ENCODE data around the gene SLC2A13.
"Not testable (repeated sequence)": the region's sequence is repeated elsewhere in the genome, so short reads cannot be mapped to it uniquely, and the experiment has no call there.

Gene SLC2A13

GRCh38 chr12:39868328-39868725, 237.6 kb downstream of the SLC2A13 start:
- no peak for DNase-seq (ENCODE audit: low read depth)

GRCh38 chr12:39867631-39868327, 238.1 kb downstream of the SLC2A13 start:
- DNase-seq (ENCODE audit: low read depth) = no peak

GRCh38 chr12:39866135-39866534, 239.7 kb downstream of the SLC2A13 start:
- DNase-seq (ENCODE audit: low read depth) = no peak

- no peak for DNase-seq (ENCODE audit: low read depth)
Observed at GRCh38 chr12:39860695-39861094, 245.2 kb downstream of the SLC2A13 start.

GRCh38 chr12:39853003-39853402, 252.9 kb downstream of the SLC2A13 start:
- no peak for DNase-seq (ENCODE audit: low read depth)

- no peak for DNase-seq (ENCODE audit: low read depth)
Observed at GRCh38 chr12:39852346-39852745, 253.5 kb downstream of the SLC2A13 start.

GRCh38 chr12:39848218-39848617, 257.7 kb downstream of the SLC2A13 start:
- DNase-seq (ENCODE audit: low read depth) = not testable (repeated sequence)

- DNase-seq (ENCODE audit: low read depth) = peak; percentile 41
Observed at GRCh38 chr12:39846971-39847650, 258.8 kb downstream of the SLC2A13 start.

- DNase-seq (ENCODE audit: low read depth) = no peak
Observed at GRCh38 chr12:39846304-39846703, 259.6 kb downstream of the SLC2A13 start.

GRCh38 chr12:39840422-39840821, 265.5 kb downstream of the SLC2A13 start:
- no peak for DNase-seq (ENCODE audit: low read depth)

GRCh38 chr12:39839072-39839471, 266.8 kb downstream of the SLC2A13 start:
- no peak for DNase-seq (ENCODE audit: low read depth)

GRCh38 chr12:39835517-39836489, 270.1 kb downstream of the SLC2A13 start:
- DNase-seq (ENCODE audit: low read depth) = no peak

- DNase-seq (ENCODE audit: low read depth) = peak; percentile 6
Observed at GRCh38 chr12:39831587-39832315, 274.1 kb downstream of the SLC2A13 start.

GRCh38 chr12:39830852-39831520, 274.9 kb downstream of the SLC2A13 start:
- DNase-seq (ENCODE audit: low read depth) = no peak

- DNase-seq (ENCODE audit: low read depth) = no peak
Observed at GRCh38 chr12:39830171-39830570, 275.7 kb downstream of the SLC2A13 start.

GRCh38 chr12:39824505-39825212, 281.2 kb downstream of the SLC2A13 start:
- DNase-seq (ENCODE audit: low read depth) = peak; percentile 73

GRCh38 chr12:39816671-39817185, 289.2 kb downstream of the SLC2A13 start:
- peak; percentile 31 for DNase-seq (ENCODE audit: low read depth)

- DNase-seq (ENCODE audit: low read depth) = no peak
Observed at GRCh38 chr12:39815746-39816145, 290.1 kb downstream of the SLC2A13 start.

- DNase-seq (ENCODE audit: low read depth) = no peak
Observed at GRCh38 chr12:39814626-39815025, 291.3 kb downstream of the SLC2A13 start.

- no peak for DNase-seq (ENCODE audit: low read depth)
Observed at GRCh38 chr12:39813776-39814175, 292.1 kb downstream of the SLC2A13 start.

Data from amniotic epithelial cell (primary cell).